GM18526 (cell line): ENCODE data around the gene GPAT3.

Source experiments
- POLR2A ChIP-seq: IDR thresholded peaks from 3 replicates; pipeline ENCODE4 v1.6.1; 2011; ENCODE audit not compliant: insufficient read length; ENCODE audit errors: extremely low read depth

GPAT3 gene

DNA sequence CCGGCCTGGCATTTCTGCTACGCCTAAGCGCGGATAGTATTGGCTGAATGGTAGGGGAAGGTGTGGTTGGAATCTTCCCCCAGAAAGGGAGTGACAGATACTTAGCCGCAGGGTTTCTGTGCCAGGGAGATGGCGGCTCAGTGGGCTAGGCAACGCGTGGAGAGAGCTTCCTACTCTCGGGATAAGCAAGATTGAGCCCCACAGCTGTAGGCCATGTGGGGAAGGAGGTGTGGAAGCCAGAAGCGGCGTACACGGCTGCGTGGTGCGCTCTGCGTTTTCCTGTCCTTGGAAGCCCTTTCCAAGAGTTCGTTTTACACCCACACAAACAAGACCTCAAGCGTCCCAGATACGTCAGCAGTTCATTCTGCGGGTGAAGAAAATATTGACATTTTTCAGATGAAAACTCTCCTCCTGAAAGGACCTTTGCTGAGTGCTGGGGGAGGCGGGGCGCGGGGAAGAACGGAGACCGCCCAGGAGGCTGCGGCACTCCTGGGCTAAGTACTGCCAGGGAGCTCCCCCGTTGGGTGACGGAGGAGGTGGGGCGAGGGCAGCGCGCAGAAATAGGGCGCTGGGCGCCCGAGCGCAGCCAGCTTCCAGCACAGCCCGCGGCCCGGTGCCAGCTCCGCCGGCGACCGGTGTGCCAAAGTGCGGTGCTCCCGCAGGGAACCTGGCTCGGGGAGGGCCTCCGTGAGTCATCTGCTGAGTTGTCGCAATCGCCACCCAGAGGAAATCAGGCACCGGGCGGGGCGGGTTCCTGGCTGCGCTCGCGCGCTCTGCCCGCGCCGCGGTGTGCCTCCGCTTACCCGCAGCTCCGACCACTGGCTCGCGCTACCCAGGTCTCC lies at the start of gene GPAT3:
GPAT3 (plus strand) TSS at position 589 of the 842 bp plus-strand sequence. CDS start 515 bp downstream, outside the sequence.
- no peak for TF ChIP-seq POLR2A

DNA sequence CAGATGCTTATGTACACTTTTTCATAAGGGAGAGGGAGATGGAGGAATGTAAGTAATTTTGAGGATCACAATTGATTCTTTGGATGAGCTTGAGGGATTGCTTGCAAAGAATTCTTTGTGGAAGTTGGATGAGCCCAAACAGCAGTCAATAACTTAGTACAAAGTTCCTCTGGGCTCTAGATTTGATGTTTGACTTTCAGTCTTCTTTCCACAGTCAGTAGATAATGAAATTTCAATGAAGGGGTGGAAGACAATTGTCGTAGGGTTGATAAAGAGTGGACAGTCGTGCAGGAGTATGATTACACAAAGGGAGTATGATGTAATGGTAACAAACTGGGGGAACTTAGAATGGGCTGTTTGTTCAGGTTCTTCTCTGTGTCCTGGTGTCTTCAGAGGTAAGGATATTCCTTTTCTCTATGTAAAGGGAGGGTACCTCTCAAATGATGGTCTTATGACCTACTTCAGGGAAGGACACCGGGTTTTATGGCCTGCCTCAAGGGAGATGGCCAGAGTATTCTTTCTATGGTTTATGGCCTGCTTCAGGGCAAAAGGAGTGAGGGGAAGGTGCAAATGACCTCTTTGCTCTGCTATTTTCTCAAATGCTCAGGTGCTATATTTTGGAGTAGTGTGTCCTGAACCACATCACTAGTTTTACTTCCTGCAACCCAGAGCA lies 49.3 kb upstream of the GPAT3 start:
- no peak for TF ChIP-seq POLR2A

GRCh38 chr4:83489711-83490326 lies 46.1 kb upstream of the GPAT3 start:
- no peak for TF ChIP-seq POLR2A

DNA sequence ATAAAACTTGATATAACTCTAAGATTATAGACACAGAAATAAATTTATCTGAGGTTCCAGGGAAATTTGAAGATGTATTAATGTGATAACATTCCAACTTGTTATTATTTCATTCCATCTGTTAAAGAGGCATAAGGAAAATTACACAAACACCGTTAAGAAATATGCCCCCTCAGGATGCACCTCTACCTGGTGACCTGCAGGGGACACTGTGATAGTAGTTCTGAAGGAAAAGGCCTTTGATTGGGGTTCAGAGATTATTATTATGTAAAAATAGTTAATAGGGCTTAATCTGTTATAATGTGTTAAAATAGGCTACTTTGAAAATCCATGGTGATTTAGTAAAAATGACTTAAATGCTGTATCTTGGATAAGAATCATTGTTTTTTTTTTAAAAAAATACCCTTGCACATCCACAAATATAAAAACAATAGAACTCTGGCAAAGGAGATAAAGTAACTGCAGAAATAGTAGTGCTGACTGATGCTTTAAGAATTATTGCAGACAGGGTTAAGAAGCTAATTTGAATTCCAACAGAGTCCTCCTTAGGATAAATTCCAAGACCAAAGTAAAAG lies 44.9 kb upstream of the GPAT3 start:
- TF ChIP-seq POLR2A: no peak

- no peak for TF ChIP-seq POLR2A
Measured at GRCh38 chr4:83498187-83498586, 37.7 kb upstream of the GPAT3 start.

DNA sequence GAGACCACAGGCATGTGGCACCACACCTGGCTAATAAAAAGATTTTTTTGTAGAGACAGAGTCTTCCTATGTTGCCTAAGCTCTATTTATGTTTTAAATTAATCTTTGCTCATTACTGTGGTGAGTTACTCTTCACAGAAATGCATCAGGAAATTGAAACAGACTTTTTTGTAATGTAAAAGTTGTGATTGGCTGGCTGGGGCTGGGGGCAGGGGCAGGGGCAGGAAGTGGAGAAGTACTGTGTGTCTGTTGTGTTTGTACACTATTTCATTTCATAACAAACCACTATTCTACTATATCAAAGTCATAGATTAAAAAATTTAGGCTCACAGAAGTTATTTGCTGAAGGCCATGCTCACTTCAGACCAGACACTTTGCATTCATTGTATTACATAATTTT lies 31.9 kb upstream of the GPAT3 start:
- no peak for TF ChIP-seq POLR2A

GRCh38 chr4:83504503-83504902 lies 31.4 kb upstream of the GPAT3 start:
- no peak for TF ChIP-seq POLR2A

DNA sequence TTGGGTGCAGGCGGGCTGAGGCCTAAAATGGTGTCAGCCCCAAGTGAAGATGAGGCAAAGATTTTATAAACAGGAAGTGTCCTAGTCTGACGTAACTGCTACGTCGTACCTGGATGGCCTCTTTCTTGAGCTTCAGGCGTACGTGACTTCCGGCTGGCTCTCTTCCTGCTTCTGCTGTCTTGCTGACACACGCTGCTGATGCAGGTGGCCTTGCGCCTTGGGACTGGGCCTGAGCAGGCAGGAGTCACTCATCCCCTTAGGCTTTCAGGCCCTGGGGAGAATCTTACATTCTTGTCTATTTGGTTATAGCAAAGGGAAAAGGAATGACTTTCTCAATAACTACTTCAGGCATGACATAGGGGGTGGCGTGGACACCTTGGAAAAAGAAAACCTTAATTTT lies 30.9 kb upstream of the GPAT3 start:
- TF ChIP-seq POLR2A: no peak

- TF ChIP-seq POLR2A: no peak
Measured at GRCh38 chr4:83510442-83510841, 25.5 kb upstream of the GPAT3 start.

GRCh38 chr4:83516042-83516772 lies 19.7 kb upstream of the GPAT3 start:
- no peak for TF ChIP-seq POLR2A

- no peak for TF ChIP-seq POLR2A
Measured at GRCh38 chr4:83522239-83522638, 13.7 kb upstream of the GPAT3 start.

DNA sequence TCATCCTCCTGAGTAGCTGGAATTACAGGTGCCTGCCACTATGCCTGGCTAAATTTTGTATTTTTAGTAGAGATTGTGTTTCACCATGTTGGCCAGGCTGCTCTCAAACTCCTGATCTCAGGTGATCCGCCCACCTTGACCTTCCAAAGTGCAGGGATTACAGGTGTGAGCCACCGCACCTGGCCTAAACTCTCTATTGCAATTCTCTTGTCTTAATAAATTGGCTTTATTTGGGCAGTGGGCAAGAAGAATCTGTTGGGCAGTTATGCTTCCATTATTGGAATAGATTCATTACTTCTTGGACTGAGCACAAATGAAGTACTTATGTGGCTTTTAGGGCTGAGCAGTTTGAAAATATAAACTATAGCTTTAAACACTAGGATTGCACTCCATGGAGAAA lies 8.2 kb upstream of the GPAT3 start:
- no peak for TF ChIP-seq POLR2A

DNA sequence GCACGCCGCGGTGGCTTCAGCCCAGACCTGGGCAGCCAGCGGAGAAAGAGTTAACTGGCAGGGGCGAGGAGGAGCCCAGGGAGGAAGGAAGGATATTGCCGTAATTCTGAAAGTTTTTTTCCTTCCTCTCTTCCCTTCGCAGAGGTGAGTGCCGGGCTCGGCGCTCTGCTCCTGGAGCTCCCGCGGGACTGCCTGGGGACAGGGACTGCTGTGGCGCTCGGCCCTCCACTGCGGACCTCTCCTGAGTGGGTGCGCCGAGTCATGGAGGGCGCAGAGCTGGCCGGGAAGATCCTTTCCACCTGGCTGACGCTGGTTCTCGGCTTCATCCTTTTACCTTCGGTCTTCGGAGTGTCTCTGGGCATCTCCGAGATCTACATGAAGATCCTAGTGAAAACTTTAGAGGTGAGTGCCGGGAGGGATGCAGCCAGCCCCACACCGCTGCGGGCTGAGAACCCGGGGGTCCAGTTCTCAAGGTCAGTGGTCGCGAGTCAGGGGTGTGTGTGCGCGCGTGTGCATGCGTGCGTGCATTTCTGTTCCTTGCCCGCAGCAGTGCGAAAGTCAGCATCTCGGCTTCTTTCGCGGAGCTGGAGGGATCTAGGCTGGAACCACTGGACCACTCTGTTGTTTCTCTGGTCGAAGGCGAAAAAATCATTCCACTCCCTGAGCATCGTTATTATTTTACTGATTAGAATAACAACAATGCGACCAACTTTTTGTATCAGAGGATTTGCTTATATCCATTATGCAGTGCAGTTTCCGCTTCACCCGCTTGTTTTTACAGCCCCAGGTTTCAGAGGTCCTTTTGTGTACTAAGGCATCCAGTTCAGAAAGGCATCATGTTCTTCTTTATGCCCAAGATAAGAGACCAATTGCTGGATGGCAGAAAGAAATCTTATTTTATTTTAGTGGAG lies 709 bp downstream of the GPAT3 start:
- no peak for TF ChIP-seq POLR2A

DNA sequence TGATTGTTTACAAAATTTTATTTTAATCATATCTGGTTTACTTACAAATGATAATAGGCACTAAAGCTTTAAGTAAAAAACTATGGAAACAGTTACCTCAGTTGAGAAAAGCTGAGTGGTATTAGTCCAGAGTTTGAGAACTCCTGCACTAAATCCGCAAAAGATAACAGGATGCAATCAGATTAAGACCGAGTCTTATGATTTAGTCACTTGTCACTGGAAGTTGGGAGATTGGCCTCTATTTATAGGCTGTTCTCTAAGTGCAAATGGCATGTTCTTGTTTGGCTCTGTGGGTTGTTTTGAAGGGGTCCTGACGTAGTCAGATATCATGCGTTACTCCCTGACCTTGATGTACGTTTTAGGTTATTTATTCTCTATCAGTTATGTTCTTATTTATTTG lies 6.3 kb downstream of the GPAT3 start:
- no peak for TF ChIP-seq POLR2A
